B cell (primary cell): ENCODE measurements around the gene SLC6A7. TPM values are rescaled to one million over a fixed set of nuclear protein-coding genes. Genes with fewer than 3 reads are reported as not detected.

Experiments
- ATAC-seq: fragments of 200-7000 bp; cut with Tn5 transposase; one replicate; pipeline ENCODE4 v1.10.0; 2021; ENCODE audit warnings: low read depth, mild to moderate bottlenecking, moderate number of reproducible peaks, moderate library complexity
- CTCF ChIA-PET: fragments of 350-600 bp; sonication (Branson Sonifier 250); formaldehyde crosslinking; loops from one replicate; lab custom pipeline; 2021; ENCODE audit warnings: antibody characterized with exemption, inconsistent platforms; lab: Charles Lee
- POLR2A ChIA-PET: fragments of 350-600 bp; sonication (Branson Sonifier 250); formaldehyde crosslinking; loops from one replicate; lab custom pipeline; 2021; ENCODE audit warnings: antibody characterized with exemption; lab: Charles Lee
- DNase-seq: peaks from one replicate; pipeline ENCODE4 v3.0.0; 2013
- H2AFZ ChIP-seq: 2 replicates; pipeline ENCODE4 v1.6.1; 2012; ENCODE audit warnings: mild to moderate bottlenecking, low read depth, low read length; ENCODE audit not compliant: insufficient read depth, poor library complexity, severe bottlenecking
- H3K27ac ChIP-seq, 2 donors: 1 replicate in 1 of 2; 2 replicates in 1 of 2; pipeline ENCODE4 v1.5.1; 2012 to 2013; ENCODE audit warnings: low read length in 2 of 2, mild to moderate bottlenecking in 2 of 2, moderate library complexity in 1 of 2
- H3K27me3 ChIP-seq, 4 experiments: fragments of 200-600 bp in 1 of 4; sonication (generic) in 1 of 4; replicated peaks in 1 of 4; 1 replicate in 2 of 4; 2 replicates in 2 of 4; pipeline versions ENCODE4 v1.6.1 to v1.7.0; 2013 to 2016; ENCODE audit warnings: low read length in 3 of 4, mild to moderate bottlenecking in 2 of 4, mixed read lengths in 1 of 4, moderate library complexity in 1 of 4; ENCODE audit not compliant: insufficient read depth in 4 of 4, control insufficient read depth in 3 of 4; ENCODE audit errors: control extremely low read depth in 1 of 4
- H3K36me3 ChIP-seq, 2 experiments: replicated peaks in 1 of 2; 1 replicate in 1 of 2; 2 replicates in 1 of 2; pipeline versions ENCODE4 v1.6.1 to v1.7.1; 2013; ENCODE audit warnings: low read length in 1 of 2; ENCODE audit not compliant: insufficient read depth in 2 of 2, control insufficient read depth in 1 of 2; ENCODE audit errors: control extremely low read depth in 1 of 2, extremely low read depth in 1 of 2
- H3K4me1 ChIP-seq, 2 donors: fragments of 200-600 bp in 1 of 2; sonication (generic) in 1 of 2; 1 replicate in 1 of 2; 2 replicates in 1 of 2; pipeline versions ENCODE4 v1.5.1 to v1.6.1; 2013 to 2017; ENCODE audit warnings: low read length in 2 of 2; ENCODE audit not compliant: control insufficient read depth in 2 of 2, insufficient read depth in 2 of 2
- H3K4me2 ChIP-seq: replicated peaks from 2 replicates; pipeline ENCODE3; 2012; ENCODE audit warnings: mild to moderate bottlenecking, low read depth, low read length; ENCODE audit not compliant: poor library complexity, severe bottlenecking
- H3K4me3 ChIP-seq, 5 experiments: fragments of 200-600 bp in 1 of 5; sonication (generic) in 1 of 5; 1 replicate in 3 of 5; 2 replicates in 2 of 5; pipeline versions ENCODE4 v1.5.1 to v1.7.0; 2011 to 2016; ENCODE audit warnings: low read length in 4 of 5, mild to moderate bottlenecking in 4 of 5, low read depth in 2 of 5, control low read depth in 1 of 5, moderate library complexity in 1 of 5; ENCODE audit not compliant: insufficient read depth in 1 of 5; ENCODE audit errors: control extremely low read depth in 1 of 5, extremely low read depth in 1 of 5
- H3K79me2 ChIP-seq: fragments of 200-600 bp; sonication (generic); one replicate; pipeline ENCODE4 v1.6.0; 2016; ENCODE audit warnings: low read length; ENCODE audit not compliant: control insufficient read depth, insufficient read depth
- H3K9ac ChIP-seq: fragments of 200-600 bp; sonication (generic); 2 replicates; pipeline ENCODE4 v1.6.1; 2017; ENCODE audit warnings: mild to moderate bottlenecking, low read length, moderate library complexity
- H3K9me3 ChIP-seq, 3 donors: one replicate each; pipeline versions ENCODE4 v1.6.1 to v1.7.1; 2013; ENCODE audit warnings: low read length in 2 of 3; ENCODE audit not compliant: control insufficient read depth in 2 of 3, insufficient read depth in 1 of 3; ENCODE audit errors: control extremely low read depth in 1 of 3
- H4K20me1 ChIP-seq: 2 replicates; pipeline ENCODE4 v1.6.0; 2012; ENCODE audit warnings: mild to moderate bottlenecking, low read length; ENCODE audit not compliant: insufficient read depth, control insufficient read depth, poor library complexity, severe bottlenecking
- H3K27ac Mint-ChIP-seq: one replicate; pipeline ENCODE4 v1.8.0; 2021; ENCODE audit warnings: mixed read lengths
- H3K27me3 Mint-ChIP-seq: one replicate; pipeline ENCODE4 v1.8.0; 2021; ENCODE audit warnings: mixed read lengths
- H3K4me1 Mint-ChIP-seq: one replicate; pipeline ENCODE4 v1.8.0; 2021; ENCODE audit warnings: mixed read lengths
- H3K4me3 Mint-ChIP-seq: one replicate; pipeline ENCODE4 v1.8.0; 2021; ENCODE audit warnings: mixed read lengths
- H3K9me3 Mint-ChIP-seq: one replicate; pipeline ENCODE4 v1.8.0; 2022; ENCODE audit warnings: mixed read lengths; ENCODE audit not compliant: insufficient read depth
- EZH2 ChIP-seq: IDR thresholded peaks from 2 replicates; pipeline ENCODE4 v1.6.1; 2012; ENCODE audit warnings: borderline replicate concordance, low read depth, mild to moderate bottlenecking, moderate library complexity, low read length; ENCODE audit not compliant: insufficient read depth, poor library complexity, severe bottlenecking
- WGBS: methylation state at CpG from one replicate; pipeline ENCODE4 v1.1.5; 2013; ENCODE audit warnings: missing lambda C conversion rate; ENCODE audit not compliant: insufficient coverage; 5-methylcytosine and 5-hydroxymethylcytosine counted together
- intact Hi-C: fragments of 100-400 bp; cut with micrococcal nuclease; formaldehyde crosslinking; loops from one replicate; pipeline ENCODE4 v1.10.0; 2022
- polyA plus RNA-seq: library from polyadenylated mRNA; depleted of rRNA; stranded (reverse); fragments of >200 nt; gene quantifications from 2 replicates; pipeline ENCODE4 v1.2.3, GENCODE V29; 2012
- total RNA-seq, 2 donors: library from RNA; stranded (reverse); fragments of 120-200 nt in 1 of 2; gene quantifications; 1 replicate in 1 of 2; 2 replicates in 1 of 2; pipeline versions ENCODE4 v1.2.3 to v1.2.4, GENCODE V29; 2013 to 2022
- TF ChIP-seq, protein P1 (sequence below): fragments of 200-600 bp; IDR thresholded peaks from one replicate; pipeline ENCODE4 v1.8.0; 2022; ENCODE audit warnings: antibody characterized with exemption, mild to moderate bottlenecking

SLC6A7 gene
- total and polyA plus RNA-seq, 2 donors (not counting 1 experiment from before 2014, with no cell fraction given), result not detected

DNA sequence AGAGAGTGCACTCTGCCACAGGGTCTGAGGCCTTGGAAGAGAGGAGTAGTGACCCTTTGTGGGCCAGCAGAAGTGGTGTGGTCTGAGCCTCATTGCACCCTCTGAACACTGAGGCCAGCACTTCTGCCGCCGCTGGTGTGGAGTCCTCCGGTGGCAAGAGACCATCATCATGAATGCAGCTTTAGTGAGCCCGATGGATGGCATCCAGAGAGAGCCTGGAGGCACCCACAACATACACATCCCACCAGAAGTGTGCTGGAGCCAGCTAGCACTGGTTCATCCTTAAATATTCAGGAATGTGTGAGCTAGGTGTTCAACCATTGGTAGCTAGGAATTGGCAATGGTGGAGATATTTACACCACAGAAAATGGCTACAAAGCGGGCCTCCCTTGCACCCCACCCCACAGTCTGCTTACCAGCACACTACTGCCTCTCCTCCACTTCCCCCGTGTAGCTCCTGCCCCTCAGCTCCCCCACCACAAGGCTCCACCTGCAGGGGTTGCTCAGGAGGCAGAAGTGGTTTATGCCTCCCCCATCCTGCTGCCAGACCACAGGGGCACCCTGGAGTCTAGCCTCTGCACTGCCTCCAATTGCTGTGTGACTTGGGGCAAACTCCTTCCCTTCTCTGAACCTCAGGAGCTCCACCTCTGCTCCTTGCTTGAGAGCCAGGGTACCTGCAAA is 16.4 kb downstream of the SLC6A7 start:
- TF ChIP-seq, protein P1, sequence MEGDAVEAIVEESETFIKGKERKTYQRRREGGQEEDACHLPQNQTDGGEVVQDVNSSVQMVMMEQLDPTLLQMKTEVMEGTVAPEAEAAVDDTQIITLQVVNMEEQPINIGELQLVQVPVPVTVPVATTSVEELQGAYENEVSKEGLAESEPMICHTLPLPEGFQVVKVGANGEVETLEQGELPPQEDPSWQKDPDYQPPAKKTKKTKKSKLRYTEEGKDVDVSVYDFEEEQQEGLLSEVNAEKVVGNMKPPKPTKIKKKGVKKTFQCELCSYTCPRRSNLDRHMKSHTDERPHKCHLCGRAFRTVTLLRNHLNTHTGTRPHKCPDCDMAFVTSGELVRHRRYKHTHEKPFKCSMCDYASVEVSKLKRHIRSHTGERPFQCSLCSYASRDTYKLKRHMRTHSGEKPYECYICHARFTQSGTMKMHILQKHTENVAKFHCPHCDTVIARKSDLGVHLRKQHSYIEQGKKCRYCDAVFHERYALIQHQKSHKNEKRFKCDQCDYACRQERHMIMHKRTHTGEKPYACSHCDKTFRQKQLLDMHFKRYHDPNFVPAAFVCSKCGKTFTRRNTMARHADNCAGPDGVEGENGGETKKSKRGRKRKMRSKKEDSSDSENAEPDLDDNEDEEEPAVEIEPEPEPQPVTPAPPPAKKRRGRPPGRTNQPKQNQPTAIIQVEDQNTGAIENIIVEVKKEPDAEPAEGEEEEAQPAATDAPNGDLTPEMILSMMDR, result no peak
- no peak for TF ChIP-seq EZH2

DNA sequence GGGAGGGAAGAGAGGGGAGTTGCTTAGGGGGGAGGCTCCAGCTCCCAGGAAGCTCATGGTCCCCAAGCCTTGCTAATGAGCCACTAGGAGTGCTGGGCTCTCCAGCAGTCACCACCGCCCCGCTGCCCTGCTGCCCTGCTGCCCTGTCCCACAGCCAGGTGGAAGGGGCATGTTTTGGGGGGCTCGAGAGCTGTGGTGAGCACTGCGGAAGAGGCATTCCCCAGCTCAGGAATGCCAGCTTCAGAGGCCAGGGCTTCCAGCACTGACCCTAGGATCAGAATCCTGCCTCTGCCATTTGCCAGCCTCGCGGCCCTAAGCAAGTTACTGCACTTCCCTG is 16.9 kb downstream of the SLC6A7 start:
- Histone ChIP-seq H3K9me3 (peaks cover 0 to 5% (median 0%) of the 10 kb centered on the region in 3 donors), H3K27me3 (peaks cover 0 to 19% (median 0%) of the 10 kb centered on the region in 4 experiments), H3K4me2 (no peak overlapping the region), H3K9ac (no peak overlapping the region), H3K4me3 (no peak overlapping the region), H3K36me3 (no peaks in the 10 kb centered on the region), H2AFZ (no peak overlapping the region), H3K27ac (no peak overlapping the region), H4K20me1 (no peaks in the 10 kb centered on the region), H3K79me2 (no peaks in the 10 kb centered on the region), H3K4me1 (peaks cover 7 to 11% of the 10 kb centered on the region in 2 donors)
- DNase-seq (no peak), ATAC-seq (no peak)
- intact Hi-C loops, result no loop called here
- Mint-ChIP-seq H3K4me3 (no peak overlapping the region), H3K27me3 (peaks cover 21% of the 10 kb centered on the region), H3K9me3 (no peaks in the 10 kb centered on the region), H3K4me1 (peaks cover 6% of the 10 kb centered on the region), H3K27ac (no peak overlapping the region)
- ChIA-PET CTCF (interaction anchor here (2.8 kb wide), 1 partner anchor 11 kb away, joined by 9 read pairs; no protein-coding TSS in a partner anchor), POLR2A (no interaction called here)
- TF ChIP-seq, protein P1, result no peak
- TF ChIP-seq EZH2, result no peak
- 96% methylated on average over 4 of the region's 6 CpGs for WGBS

More for the DNA sequence above, 16.4 kb downstream of the SLC6A7 start:
- DNase-seq (no peak), ATAC-seq (no peak)
- no peak overlapping the region for H3K4me3 ChIP-seq
- Mint-ChIP-seq H3K27ac (no peak overlapping the region), H3K9me3 (no peaks in the 10 kb centered on the region), H3K4me1 (peaks cover 6% of the 10 kb centered on the region), H3K27me3 (peaks cover 21% of the 10 kb centered on the region), H3K4me3 (no peak overlapping the region)
- ChIA-PET POLR2A (no interaction called here), CTCF (interaction anchor here (0.5 to 2.8 kb wide), 2 partner anchors 12 to 107 kb away, joined by 3 to 9 read pairs; no protein-coding TSS in a partner anchor)
- H3K27me3 ChIP-seq, result peaks cover 0 to 19% (median 0%) of the 10 kb centered on the region in 4 experiments
- intact Hi-C loops, result no loop called here
- H3K9me3 ChIP-seq, result peaks cover 0 to 5% (median 0%) of the 10 kb centered on the region in 3 donors
- H3K27ac ChIP-seq, result no peak overlapping the region
- H3K36me3 ChIP-seq, result no peaks in the 10 kb centered on the region
- 76% methylated on average over 5 of the region's 6 CpGs for WGBS
- no peak overlapping the region for H2AFZ ChIP-seq
- H3K79me2 ChIP-seq, result no peaks in the 10 kb centered on the region
- H4K20me1 ChIP-seq, result no peaks in the 10 kb centered on the region
- peaks cover 7 to 11% of the 10 kb centered on the region in 2 donors for H3K4me1 ChIP-seq
- H3K9ac ChIP-seq, result no peak overlapping the region
- no peak overlapping the region for H3K4me2 ChIP-seq
